Measurements from ENCODE around the gene HECTD2.

The HECTD2 gene

GRCh38 chr10:91537614-91538383, 127.7 kb downstream of the HECTD2 start:
- DNase-seq (ENCODE audit: low spot score), result no peak

DNA sequence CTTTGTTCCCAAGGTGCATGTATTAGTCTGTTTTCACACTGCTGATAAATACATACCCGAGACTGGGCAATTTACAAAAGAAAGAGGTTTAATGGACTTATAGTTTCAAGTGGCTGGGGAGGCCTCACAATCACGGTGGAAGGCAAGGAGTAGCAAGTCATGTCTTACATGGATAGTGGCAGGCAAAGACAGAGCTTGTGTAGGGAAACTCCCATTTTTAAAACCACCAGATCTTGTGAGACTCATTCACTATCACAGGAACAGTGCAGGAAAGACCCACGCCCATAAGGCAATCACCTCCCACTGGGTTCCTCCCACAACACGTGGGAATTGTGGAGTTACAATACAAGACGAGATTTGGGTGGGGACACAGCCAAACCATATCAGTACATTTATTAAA, 129.8 kb downstream of the HECTD2 start:
- no peak for DNase-seq (ENCODE audit: low spot score)

- DNase-seq (ENCODE audit: low spot score), result peak; percentile 52
Observed at GRCh38 chr10:91540733-91541132, 130.6 kb downstream of the HECTD2 start.

- no peak for DNase-seq (ENCODE audit: low spot score)
Observed at GRCh38 chr10:91541481-91541880, 131.3 kb downstream of the HECTD2 start.

GRCh38 chr10:91545384-91545783, 135.2 kb downstream of the HECTD2 start:
- no peak for DNase-seq (ENCODE audit: low spot score)

DNA sequence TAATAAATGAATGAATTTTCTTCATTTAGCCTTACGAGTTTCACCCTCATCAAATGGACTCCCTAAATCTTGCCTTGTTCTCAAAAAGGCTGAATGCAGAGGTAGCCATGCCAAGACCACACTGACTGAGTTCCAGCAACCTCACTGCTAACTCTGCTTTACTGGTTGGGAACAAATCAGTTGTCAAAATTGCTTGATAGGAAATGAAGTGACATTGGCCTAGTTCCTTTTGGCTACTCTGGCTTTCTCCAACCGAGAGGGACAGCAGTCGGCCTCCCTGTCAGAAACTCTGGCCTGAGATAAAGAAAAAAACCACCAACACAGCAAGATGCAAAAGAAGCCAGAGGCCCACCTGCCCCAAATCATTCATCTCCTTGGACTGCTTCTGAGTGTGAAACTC, 135.7 kb downstream of the HECTD2 start:
- no peak for DNase-seq (ENCODE audit: low spot score)

DNA sequence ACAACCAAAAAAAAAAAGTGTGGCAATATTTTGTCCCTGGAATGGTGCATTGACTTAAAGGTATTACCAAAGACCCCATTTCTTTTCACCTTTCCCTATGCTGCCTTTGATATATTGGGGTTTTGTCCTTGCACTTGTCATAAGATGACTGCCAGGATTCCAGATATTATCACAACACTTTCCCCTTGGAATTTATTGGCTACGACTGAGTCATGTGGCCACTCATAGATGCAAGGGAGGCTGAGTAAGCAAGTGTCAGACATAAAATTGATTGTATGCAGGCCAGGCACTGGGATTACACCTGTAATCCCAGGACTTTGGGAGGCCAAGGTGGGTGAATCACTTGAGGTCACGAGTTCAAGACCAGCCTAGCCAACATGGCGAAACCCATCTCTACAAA, 139.1 kb downstream of the HECTD2 start:
- DNase-seq (ENCODE audit: low spot score), result peak; percentile 44

DNA sequence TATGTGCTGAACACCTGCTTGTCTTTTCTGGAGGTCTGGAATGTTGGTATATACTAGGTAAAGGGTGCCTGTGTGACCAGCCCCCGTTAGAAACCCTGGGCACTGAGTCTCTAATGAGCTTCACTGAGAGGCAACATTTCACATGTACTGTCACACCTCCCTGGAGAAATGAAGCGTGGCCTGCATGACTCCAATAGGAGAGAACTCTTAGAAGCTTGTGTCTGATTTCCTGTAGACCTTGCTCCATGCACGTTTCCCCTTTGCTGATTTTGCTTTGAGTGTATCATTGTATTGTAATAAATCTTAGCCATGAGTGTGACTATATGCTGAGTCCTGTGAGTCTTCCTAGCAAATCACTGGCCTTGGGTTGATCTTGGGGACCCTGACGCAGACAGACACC, 139.9 kb downstream of the HECTD2 start:
- peak; percentile 50 for DNase-seq (ENCODE audit: low spot score)

- peak; percentile 38 for DNase-seq (ENCODE audit: low spot score)
Observed at GRCh38 chr10:91551856-91552255, 141.7 kb downstream of the HECTD2 start.

DNA sequence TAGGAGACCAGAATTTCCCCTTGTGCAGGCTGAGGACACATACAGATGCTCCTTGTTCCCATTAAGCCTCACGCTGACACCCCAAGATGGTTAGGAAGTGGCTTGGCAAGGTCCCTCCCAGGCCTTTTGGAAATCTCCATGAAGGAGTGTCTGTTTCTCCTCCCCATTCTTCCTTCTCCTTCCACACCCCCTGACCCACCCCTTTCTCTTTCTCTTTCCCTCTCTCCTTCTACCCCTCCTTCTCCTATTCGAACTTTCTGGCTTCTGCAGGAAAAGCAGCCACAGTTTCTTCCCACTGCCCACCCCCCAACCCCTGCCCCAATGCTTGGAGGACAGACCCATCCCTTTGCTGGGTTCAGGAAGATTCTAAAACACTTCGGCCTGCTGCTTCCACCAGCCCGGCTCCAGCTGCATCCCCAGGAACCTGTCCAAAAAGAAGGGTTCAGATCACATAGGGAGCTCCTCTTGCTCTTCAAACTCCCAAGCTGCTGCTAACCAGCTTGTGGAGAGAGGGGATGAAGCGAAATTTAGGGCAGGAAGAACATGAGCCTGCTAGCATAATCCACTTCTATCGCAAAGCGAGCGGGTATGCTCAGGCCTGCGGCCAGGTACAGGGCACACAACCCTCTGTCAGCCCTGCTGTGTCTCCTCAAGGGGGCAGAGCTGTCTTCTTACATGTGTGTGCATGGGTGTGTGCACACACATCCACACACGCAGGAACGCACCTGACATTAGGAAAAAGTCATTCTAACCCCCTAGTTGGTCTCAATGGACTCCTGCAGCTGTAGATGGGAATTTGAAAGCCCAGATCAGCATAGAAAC, 142.3 kb downstream of the HECTD2 start:
- peak; percentile 31 for DNase-seq (ENCODE audit: low spot score)

DNA sequence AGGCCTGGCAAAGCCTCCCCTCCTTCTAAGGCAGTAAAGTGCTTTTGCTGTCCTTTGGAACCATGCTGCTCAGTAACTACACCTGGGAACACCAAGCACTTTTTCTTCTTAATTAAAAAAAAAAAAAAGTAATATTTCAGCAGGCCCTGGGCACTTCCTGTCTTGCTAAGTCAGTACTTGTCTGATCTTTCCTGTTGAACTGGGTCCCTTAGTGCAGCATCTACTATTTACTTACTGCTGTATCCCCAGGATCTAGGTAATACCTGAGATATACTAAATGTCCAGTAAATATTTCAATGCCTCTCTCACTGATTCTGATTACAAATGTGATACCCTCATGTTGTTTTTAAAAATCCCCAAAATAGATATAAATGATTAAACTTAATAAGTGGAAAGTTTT, 145.3 kb downstream of the HECTD2 start:
- no peak for DNase-seq (ENCODE audit: low spot score)

DNA sequence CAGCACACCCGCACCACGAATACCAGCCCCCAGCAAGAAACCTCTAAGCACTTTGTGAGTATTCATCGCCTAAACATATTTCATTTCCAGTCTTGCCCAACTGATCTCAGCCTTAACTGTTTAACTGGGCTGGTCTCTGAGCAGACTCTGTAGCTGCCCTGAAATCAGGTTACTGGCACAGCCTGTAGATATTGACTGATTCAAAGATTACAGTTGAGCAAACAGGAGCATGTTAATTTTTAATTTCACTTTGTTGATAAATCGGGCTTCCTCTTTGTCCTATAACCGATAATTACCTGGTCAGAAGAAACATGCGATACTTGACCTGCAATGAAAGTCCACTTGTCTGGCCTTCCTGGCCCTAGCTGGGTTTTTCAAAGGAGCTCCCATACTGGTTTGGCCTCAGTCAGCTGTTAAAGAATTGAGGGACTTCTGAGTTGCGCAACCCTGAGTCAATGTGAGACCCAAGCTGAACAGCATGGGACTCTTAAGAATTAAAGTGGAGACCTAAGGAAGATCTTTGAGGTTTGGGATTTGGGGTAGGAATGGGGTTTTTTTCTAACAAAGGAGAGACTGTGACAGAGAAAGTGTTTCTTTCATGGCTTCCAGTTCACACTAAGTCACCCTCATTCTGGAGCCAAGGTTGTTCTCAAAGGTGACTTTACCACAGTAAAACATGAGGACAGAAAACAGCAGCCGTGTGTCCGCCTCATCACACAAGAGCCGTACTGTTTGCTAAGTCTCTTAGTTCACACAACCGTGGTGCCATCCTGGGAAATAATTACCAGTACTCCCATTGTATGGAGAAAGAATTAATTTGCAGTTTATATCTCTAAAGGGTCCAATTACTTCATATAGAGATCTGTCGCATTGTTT, 146.8 kb downstream of the HECTD2 start:
- no peak for DNase-seq (ENCODE audit: low spot score)

GRCh38 chr10:91557651-91558111, 147.5 kb downstream of the HECTD2 start:
- DNase-seq (ENCODE audit: low spot score), result no peak

GRCh38 chr10:91558473-91558872, 148.3 kb downstream of the HECTD2 start:
- no peak for DNase-seq (ENCODE audit: low spot score)

GRCh38 chr10:91559169-91559568, 149.0 kb downstream of the HECTD2 start:
- no peak for DNase-seq (ENCODE audit: low spot score)

- no peak for DNase-seq (ENCODE audit: low spot score)
Observed at GRCh38 chr10:91559750-91560149, 149.6 kb downstream of the HECTD2 start.

- DNase-seq (ENCODE audit: low spot score), result peak; percentile 36
Observed at GRCh38 chr10:91560827-91561226, 150.7 kb downstream of the HECTD2 start.

DNA sequence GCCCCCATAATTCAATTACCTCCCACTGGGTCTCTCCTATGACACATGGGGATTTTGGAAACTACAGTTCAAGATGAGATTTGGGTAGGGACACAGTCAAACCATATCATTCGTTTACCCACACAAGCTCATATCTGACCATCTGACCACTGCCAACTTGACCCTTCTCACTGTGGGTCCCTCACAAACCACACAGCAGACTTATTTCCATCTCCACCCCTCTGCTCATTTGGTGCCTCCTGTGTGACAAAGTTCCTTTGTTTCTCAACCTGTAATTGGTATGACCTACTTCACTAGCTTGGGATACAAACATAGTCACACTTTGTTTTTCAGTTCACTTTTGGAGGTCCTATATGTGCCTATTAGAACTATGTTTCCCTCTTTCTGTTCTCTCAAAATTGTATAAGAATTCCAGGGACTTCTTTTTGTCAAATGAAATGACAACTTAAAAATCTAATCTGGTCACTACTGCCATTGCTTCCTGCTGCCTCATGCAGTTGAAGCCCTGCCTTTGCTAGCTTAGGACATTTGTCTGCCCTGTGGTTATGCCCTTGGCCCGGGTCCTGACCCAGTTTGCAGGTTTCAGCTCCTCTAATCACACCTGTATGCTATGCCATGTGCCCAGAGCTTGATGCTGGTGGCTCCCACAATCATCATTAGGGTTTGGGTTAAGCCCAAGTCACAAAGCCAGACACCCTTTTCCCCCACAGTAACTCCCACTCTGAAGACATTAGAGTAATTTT, 152.9 kb downstream of the HECTD2 start:
- DNase-seq (ENCODE audit: low spot score), result no peak

DNA sequence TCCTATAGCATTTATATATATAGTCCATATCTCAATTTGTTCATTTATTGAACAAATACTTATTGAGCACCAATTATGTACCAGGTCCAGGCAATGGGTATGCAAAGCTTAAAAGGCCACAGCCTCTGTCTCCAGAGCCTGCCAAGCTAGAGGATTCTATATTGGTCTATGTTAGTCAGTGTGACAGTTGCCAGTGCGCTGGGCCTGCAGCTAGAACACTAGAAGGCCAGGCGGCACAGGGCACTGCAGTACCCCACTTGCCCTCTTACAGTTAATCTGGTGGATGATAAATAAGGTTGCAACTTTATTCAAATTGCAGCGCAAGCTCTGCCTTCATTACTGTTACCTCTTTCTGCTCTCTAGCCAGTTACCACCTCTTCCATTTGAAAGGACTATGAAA, 153.9 kb downstream of the HECTD2 start:
- DNase-seq (ENCODE audit: low spot score), result no peak
